Astrocyte of the spinal cord (primary cell): ENCODE data around the gene TXNIP.
"Not testable (repeated sequence)": the region's sequence is repeated elsewhere in the genome, so short reads cannot be mapped to it uniquely, and the experiment has no call there.

Experiments
- DNase-seq: peaks from one replicate; pipeline ENCODE4 v3.0.0; 2011; ENCODE audit warnings: low read depth, low spot score
- H3K4me3 ChIP-seq: 2 replicates; pipeline ENCODE4 v1.5.1; 2011; ENCODE audit warnings: low read depth, mild to moderate bottlenecking, low read length, moderate library complexity
- CTCF ChIP-seq: IDR thresholded peaks from 2 replicates; pipeline ENCODE4 v1.5.1; 2012; ENCODE audit warnings: low read depth, mild to moderate bottlenecking, low read length, inconsistent platforms
- in situ Hi-C: cut with HindIII; loops from 2 replicates; pipeline ENCODE4 v1.10.0; 2017; ENCODE audit warnings: low sequenced_read_pairs

TXNIP gene

GRCh38 chr1:146031476-146031875 lies 35.1 kb upstream of the TXNIP start:
- TF ChIP-seq CTCF = no peak
- H3K4me3 ChIP-seq = no peak overlapping the region
- in situ Hi-C loops = no loop called here
- DNase-seq = no peak

- TF ChIP-seq CTCF = no peak
- peak; percentile 14 for DNase-seq
- in situ Hi-C loops = no loop called here
- no peak overlapping the region for H3K4me3 ChIP-seq
These were observed 32.7 kb upstream of the TXNIP start for GRCh38 chr1:146029117-146029516.

GRCh38 chr1:146026650-146027049 lies 30.3 kb upstream of the TXNIP start:
- in situ Hi-C loops, H3K4me3 ChIP-seq: not testable (repeated sequence)

GRCh38 chr1:146025787-146026495 lies 29.6 kb upstream of the TXNIP start:
- H3K4me3 ChIP-seq, in situ Hi-C loops: not testable (repeated sequence)

More at GRCh38 chr1:146026650-146027049, 30.3 kb upstream of the TXNIP start:
- DNase-seq = not testable (repeated sequence)

GRCh38 chr1:146022403-146023127 lies 26.2 kb upstream of the TXNIP start:
- H3K4me3 ChIP-seq = no peak overlapping the region

More at GRCh38 chr1:146025787-146026495, 29.6 kb upstream of the TXNIP start:
- DNase-seq = not testable (repeated sequence)

GRCh38 chr1:146021622-146022402 lies 25.4 kb upstream of the TXNIP start, which contains the start of gene HJV:
TSS of gene HJV (minus strand) at chr1:146021735. CDS start at chr1:146020231, 1,504 bp downstream.
- in situ Hi-C loops = no loop called here
- DNase-seq = no peak
- TF ChIP-seq CTCF = no peak
- H3K4me3 ChIP-seq = no peak within 1 kb of the TSS

More at GRCh38 chr1:146022403-146023127, 26.2 kb upstream of the TXNIP start:
- in situ Hi-C loops = no loop called here
- no peak for TF ChIP-seq CTCF
- no peak for DNase-seq

- DNase-seq = no peak
- TF ChIP-seq CTCF = no peak
- in situ Hi-C loops = no loop called here
- H3K4me3 ChIP-seq = no peak overlapping the region
These were observed 24.7 kb upstream of the TXNIP start for GRCh38 chr1:146021050-146021445.
